ENCODE data around the gene CYP2C19. TPM values are rescaled to one million over a fixed set of nuclear protein-coding genes. Genes with fewer than 3 reads are reported as not detected.
"Not testable (repeated sequence)": the region's sequence is repeated elsewhere in the genome, so short reads cannot be mapped to it uniquely, and the experiment has no call there.

CYP2C19 gene
- total RNA-seq, 1 donor from 2014 or later: 0.11 TPM

- intact Hi-C loops (cut with DNase I): no loop called here
- ATAC-seq (ENCODE audit: poor library complexity) (no peak), DNase-seq (no peak)
These were observed 90.6 kb downstream of the CYP2C19 start for GRCh38 chr10:94853065-94853464.

GRCh38 chr10:94858005-94858404 is 95.5 kb downstream of the CYP2C19 start:
- intact Hi-C loops (cut with DNase I): no loop called here
- ATAC-seq (ENCODE audit: poor library complexity) (no peak), DNase-seq (no peak)

- intact Hi-C loops (cut with DNase I): no loop called here
- DNase-seq: no peak
- ATAC-seq (ENCODE audit: poor library complexity): no peak
These were observed 96.6 kb downstream of the CYP2C19 start for GRCh38 chr10:94859086-94859485.

GRCh38 chr10:94878649-94879048 is 116.2 kb downstream of the CYP2C19 start:
- ATAC-seq (ENCODE audit: poor library complexity) (no peak), DNase-seq (no peak)
- intact Hi-C loops (cut with DNase I): no loop called here

- intact Hi-C loops (cut with DNase I): no loop called here
- no peak for ATAC-seq (ENCODE audit: poor library complexity)
- no peak for DNase-seq
These were observed 116.7 kb downstream of the CYP2C19 start for GRCh38 chr10:94879214-94879613.

GRCh38 chr10:94889123-94889522 is 126.6 kb downstream of the CYP2C19 start:
- intact Hi-C loops (cut with DNase I): no loop called here
- no peak for ATAC-seq (ENCODE audit: poor library complexity)
- no peak for DNase-seq

GRCh38 chr10:94890264-94891022 is 128.0 kb downstream of the CYP2C19 start:
- ATAC-seq (ENCODE audit: poor library complexity): no peak
- intact Hi-C loops (cut with DNase I): no loop called here

GRCh38 chr10:94898414-94898813 is 135.9 kb downstream of the CYP2C19 start:
- intact Hi-C loops (cut with DNase I); ATAC-seq (ENCODE audit: poor library complexity); DNase-seq: not testable (repeated sequence)

More at GRCh38 chr10:94890264-94891022, 128.0 kb downstream of the CYP2C19 start:
- DNase-seq: no peak

- no peak for ATAC-seq (ENCODE audit: poor library complexity)
- intact Hi-C loops (cut with DNase I): no loop called here
These were observed 139.6 kb downstream of the CYP2C19 start for GRCh38 chr10:94902080-94902479.

GRCh38 chr10:94902570-94902969 is 140.1 kb downstream of the CYP2C19 start:
- no peak for ATAC-seq (ENCODE audit: poor library complexity)
- intact Hi-C loops (cut with DNase I): no loop called here
- DNase-seq: no peak

More at GRCh38 chr10:94902080-94902479, 139.6 kb downstream of the CYP2C19 start:
- DNase-seq: no peak

Other genes with a start within 250 kb of the CYP2C19 start
- gene HELLS, start 216.9 kb upstream of the CYP2C19 start, total RNA-seq: 1.6 TPM
- not detected for gene CYP2C18, start 79.0 kb upstream of the CYP2C19 start, total RNA-seq
- not detected for gene CYP2C9, start 176.0 kb downstream of the CYP2C19 start, total RNA-seq

All from Right ventricle myocardium superior (tissue), 1 donor.